GM23248 (cell line): ENCODE results near the gene CD80.

Experiments used
- EZH2 ChIP-seq: fragments of 200-600 bp; sonication (generic); IDR thresholded peaks from 2 replicates; pipeline ENCODE4 v1.6.1; 2018; ENCODE audit warnings: antibody characterized with exemption, mild to moderate bottlenecking; ENCODE audit not compliant: insufficient read depth, poor library complexity, severe bottlenecking
- EZH2phosphoT487 ChIP-seq: fragments of 200-600 bp; sonication (generic); IDR thresholded peaks from 2 replicates; pipeline ENCODE4 v1.6.1; 2018; ENCODE audit warnings: antibody characterized with exemption, moderate library complexity, mild to moderate bottlenecking, low read depth; ENCODE audit not compliant: insufficient read depth

DNA sequence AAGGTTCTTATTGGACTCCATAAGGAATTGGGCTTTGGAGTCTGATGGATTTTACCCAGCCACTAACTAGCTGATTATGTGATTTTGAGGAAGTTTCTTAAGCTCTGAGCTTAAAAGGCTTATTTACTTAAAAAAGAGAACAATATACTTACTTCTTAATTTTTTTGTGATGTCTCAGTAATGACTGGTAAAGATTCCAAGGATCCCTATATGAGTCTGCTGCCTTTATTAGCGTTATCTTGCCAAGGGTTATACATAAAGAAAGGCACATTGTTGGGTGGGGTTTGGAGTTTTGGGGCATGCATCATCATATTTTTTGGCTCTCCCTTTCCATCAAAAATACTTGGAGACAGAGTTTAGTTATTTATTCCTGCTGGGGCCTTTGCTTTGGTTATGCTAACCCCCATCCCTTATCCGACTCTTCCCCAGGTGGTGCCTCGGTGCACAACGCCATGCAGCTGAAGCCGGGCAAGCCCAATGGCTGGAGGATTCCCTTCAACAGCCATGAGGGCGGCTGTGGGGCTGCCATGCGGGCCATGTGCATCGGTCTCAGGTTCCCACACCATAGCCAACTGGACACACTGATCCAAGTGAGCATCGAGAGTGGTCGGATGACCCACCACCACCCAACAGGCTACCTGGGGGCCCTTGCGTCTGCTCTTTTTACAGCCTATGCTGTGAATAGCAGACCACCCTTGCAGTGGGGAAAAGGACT is 26.6 kb upstream of the CD80 start:
- TF ChIP-seq EZH2phosphoT487 (no peak), EZH2 (no peak)
